Measurements from ENCODE around the gene ABR. TPM values are rescaled to one million over a fixed set of nuclear protein-coding genes. Genes with fewer than 3 reads are reported as not detected.
"Not testable (repeated sequence)": the region's sequence is repeated elsewhere in the genome, so short reads cannot be mapped to it uniquely, and the experiment has no call there.

Gene ABR
- total RNA-seq, 4 donors from 2014 or later = 78.0 to 208 (median 106) TPM

GRCh38 chr17:1050996-1051925, 128.5 kb downstream of the ABR start:
- Histone ChIP-seq H3K27ac (no peak overlapping the region), H3K4me1 (peaks cover 4% of the 10 kb centered on the region), H3K9me3 (no peaks in the 10 kb centered on the region), H3K27me3 (no peaks in the 10 kb centered on the region), H3K36me3 (peaks cover 67% of the 10 kb centered on the region), H3K4me3 (no peak overlapping the region)
- no peak for DNase-seq (ENCODE audit: low spot score in 2 of 2)
- 89% methylated on average over 26 of the region's 33 CpGs for WGBS
- TF ChIP-seq POLR2A (IDR thresholded peaks at IDR 0.05) (no peak), EP300 (IDR thresholded peaks at IDR 0.05) (no peak), POLR2AphosphoS5 (IDR thresholded peaks at IDR 0.05) (no peak)
- TF ChIP-seq, protein P1, sequence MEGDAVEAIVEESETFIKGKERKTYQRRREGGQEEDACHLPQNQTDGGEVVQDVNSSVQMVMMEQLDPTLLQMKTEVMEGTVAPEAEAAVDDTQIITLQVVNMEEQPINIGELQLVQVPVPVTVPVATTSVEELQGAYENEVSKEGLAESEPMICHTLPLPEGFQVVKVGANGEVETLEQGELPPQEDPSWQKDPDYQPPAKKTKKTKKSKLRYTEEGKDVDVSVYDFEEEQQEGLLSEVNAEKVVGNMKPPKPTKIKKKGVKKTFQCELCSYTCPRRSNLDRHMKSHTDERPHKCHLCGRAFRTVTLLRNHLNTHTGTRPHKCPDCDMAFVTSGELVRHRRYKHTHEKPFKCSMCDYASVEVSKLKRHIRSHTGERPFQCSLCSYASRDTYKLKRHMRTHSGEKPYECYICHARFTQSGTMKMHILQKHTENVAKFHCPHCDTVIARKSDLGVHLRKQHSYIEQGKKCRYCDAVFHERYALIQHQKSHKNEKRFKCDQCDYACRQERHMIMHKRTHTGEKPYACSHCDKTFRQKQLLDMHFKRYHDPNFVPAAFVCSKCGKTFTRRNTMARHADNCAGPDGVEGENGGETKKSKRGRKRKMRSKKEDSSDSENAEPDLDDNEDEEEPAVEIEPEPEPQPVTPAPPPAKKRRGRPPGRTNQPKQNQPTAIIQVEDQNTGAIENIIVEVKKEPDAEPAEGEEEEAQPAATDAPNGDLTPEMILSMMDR (IDR thresholded peaks at IDR 0.05) = no peak

DNA sequence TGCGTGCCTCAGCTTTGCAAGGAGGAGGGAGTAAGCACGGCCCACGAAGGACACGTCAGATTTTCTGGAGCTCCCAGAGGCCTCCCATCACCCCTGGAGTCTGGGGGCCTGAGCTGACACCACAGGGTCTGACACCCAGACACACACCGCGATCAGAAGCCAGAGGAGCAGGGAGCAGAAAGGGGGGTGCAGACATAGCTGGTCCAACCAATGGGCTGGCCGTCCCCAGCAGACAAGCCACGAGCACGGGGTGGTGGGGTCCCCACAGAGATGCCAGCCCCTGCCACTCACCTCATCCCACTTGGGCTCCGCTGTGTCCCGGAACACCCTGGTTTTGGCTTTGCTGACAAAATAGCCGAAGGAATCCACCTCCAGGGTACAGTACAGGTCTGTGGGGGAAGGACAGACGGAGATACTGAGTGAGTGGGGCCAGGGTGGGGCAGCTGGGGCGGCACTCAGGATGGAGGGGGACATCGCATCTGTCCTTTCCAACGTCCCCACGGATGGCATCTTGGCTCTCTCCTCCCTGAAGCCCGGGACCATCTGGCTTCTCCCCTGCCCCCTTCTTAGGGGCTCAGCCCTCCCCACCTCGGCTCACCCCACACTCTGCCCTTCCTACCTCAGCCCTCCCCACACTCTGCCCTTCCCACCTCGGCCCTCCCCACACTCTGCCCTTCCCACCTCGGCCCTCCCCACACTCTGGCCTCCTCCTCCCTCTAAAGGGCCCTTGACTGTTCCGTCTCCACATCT, 129.4 kb downstream of the ABR start:
- DNase-seq (ENCODE audit: low spot score in 2 of 2) = no peak
- H3K4me1 ChIP-seq = no peaks in the 10 kb centered on the region
- peaks cover 62% of the 10 kb centered on the region for H3K36me3 ChIP-seq
- TF ChIP-seq, protein P1 (IDR thresholded peaks at IDR 0.05) = no peak
- TF ChIP-seq EP300 (IDR thresholded peaks at IDR 0.05) = no peak
- no peak for TF ChIP-seq POLR2AphosphoS5 (IDR thresholded peaks at IDR 0.05)
- TF ChIP-seq POLR2A (IDR thresholded peaks at IDR 0.05) = no peak
- H3K4me3 ChIP-seq = no peak overlapping the region
- no peak overlapping the region for H3K27ac ChIP-seq
- H3K27me3 ChIP-seq = no peaks in the 10 kb centered on the region
- WGBS = 85% methylated on average over 17 of the region's 22 CpGs
- no peaks in the 10 kb centered on the region for H3K9me3 ChIP-seq

DNA sequence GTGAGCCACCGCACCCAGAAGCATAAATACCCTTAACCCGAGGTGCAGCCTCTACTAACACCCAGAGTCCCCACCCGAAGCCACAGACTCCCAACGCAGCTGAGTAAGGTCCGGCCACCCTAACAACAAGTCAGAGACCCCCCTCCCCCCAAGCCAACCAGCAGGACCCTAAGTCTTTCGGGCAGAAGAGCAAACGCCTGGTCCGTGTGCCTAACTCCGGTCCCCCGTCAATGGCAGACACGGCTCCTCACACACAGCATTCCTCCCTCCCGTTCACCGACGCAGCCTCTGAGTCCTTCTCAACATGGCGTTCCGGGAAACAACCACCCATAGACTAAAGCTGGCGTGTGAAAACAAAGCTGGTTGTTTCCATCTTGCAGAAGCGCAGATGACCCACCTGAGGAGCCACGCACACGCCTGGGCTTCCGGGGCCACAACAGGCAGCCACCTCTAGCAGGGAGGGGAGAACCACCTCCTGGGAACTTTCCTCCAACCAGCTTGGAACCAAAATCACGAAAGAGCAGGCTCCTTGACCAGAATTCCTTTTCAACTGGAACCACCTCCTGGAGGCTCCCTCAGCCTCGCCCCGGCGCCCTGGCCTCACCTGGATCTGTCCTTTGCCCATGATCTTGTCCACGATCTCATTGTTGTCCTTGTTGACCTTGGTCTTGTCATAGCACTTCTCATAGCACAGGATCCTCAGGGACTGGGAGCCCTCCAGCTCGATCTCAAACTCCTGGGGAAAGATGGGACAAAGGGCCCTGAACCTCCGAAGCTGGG, 130.1 kb downstream of the ABR start:
- TF ChIP-seq POLR2AphosphoS5 (IDR thresholded peaks at IDR 0.05) (no peak), EP300 (IDR thresholded peaks at IDR 0.05) (no peak), POLR2A (IDR thresholded peaks at IDR 0.05) (no peak)
- TF ChIP-seq, protein P1 (IDR thresholded peaks at IDR 0.05) = no peak

GRCh38 chr17:1048516-1049115, 131.2 kb downstream of the ABR start:
- not testable (repeated sequence) for H3K27ac ChIP-seq; DNase-seq (ENCODE audit: low spot score in 2 of 2); H3K4me3 ChIP-seq; H3K4me1 ChIP-seq; H3K9me3 ChIP-seq; H3K27me3 ChIP-seq
- peaks cover 48% of the 10 kb centered on the region for H3K36me3 ChIP-seq
- 96% methylated on average over 18 of the region's 49 CpGs for WGBS

More for the DNA sequence above, 130.1 kb downstream of the ABR start:
- H3K4me1 ChIP-seq = no peaks in the 10 kb centered on the region
- WGBS = 94% methylated on average over 27 of the region's 28 CpGs
- H3K4me3 ChIP-seq = no peak overlapping the region
- H3K9me3 ChIP-seq = no peaks in the 10 kb centered on the region
- H3K27ac ChIP-seq = no peak overlapping the region
- H3K27me3 ChIP-seq = no peaks in the 10 kb centered on the region
- peaks cover 55% of the 10 kb centered on the region for H3K36me3 ChIP-seq
- no peak for DNase-seq (ENCODE audit: low spot score in 2 of 2)

DNA sequence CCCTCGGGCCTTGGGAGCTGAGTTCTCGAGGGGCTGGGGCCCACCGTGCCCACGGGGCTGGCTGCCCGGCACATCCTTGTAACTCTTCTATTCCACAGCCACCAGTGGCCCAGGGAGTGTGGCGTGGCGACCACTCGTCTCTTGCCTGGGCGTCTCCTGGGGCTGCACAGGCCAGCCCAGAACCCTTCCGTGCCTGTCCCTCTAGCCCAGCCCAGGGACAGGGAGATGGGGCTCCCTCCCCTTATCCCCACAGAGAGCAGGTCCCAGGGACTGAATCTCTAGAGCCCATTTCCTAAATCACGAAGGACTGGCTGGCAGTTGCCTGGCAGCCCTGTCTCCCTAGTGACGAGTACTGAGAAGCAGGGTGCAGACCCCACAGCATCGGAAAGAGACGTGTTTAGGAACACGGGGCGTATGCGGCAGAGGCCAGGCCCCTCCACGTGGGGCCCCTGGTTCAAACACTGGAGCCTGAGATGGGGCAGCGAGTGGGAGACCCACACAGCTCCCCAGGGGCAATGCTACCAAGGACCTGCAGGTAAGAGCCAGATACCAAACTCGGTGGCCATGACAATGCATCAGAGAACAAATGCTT, 131.8 kb downstream of the ABR start:
- DNase-seq (ENCODE audit: low spot score in 2 of 2) = no peak
- TF ChIP-seq POLR2AphosphoS5 (IDR thresholded peaks at IDR 0.05) = no peak
- TF ChIP-seq POLR2A (IDR thresholded peaks at IDR 0.05) = no peak
- TF ChIP-seq, protein P1 (IDR thresholded peaks at IDR 0.05) = no peak
- TF ChIP-seq EP300 (IDR thresholded peaks at IDR 0.05) = no peak
- Histone ChIP-seq H3K4me1 (no peaks in the 10 kb centered on the region), H3K36me3 (peaks cover 48% of the 10 kb centered on the region), H3K27ac (no peak overlapping the region), H3K9me3 (no peaks in the 10 kb centered on the region), H3K27me3 (no peaks in the 10 kb centered on the region), H3K4me3 (no peak overlapping the region)
- WGBS = 84% methylated on average over 14 of the region's 20 CpGs

Data from suprapubic skin (tissue), 4 donors.